Common myeloid progenitor, CD34-positive (primary cell): Measurements from ENCODE around the gene AP2S1. TPM values are rescaled to one million over a fixed set of nuclear protein-coding genes. Genes with fewer than 3 reads are reported as not detected.

ENCODE experiments used
- CTCF ChIA-PET: fragments of 350-600 bp; sonication (Branson Sonifier 250); formaldehyde crosslinking; loops from one replicate; lab custom pipeline; 2021; ENCODE audit warnings: antibody characterized with exemption; lab: Charles Lee
- POLR2A ChIA-PET: fragments of 350-600 bp; sonication (Branson Sonifier 250); formaldehyde crosslinking; loops from one replicate; lab custom pipeline; 2021; ENCODE audit warnings: antibody characterized with exemption; lab: Charles Lee
- DNase-seq, 3 donors: peaks; one replicate each; pipeline versions ENCODE4 v3.0.0 to v3.0.0-alpha.2; 2013
- H3K27ac ChIP-seq, 2 experiments: 1 replicate in 1 of 2; 2 replicates in 1 of 2; pipeline ENCODE4 v1.7.0; 2013; ENCODE audit warnings: inconsistent platforms in 2 of 2, low read length in 2 of 2, mild to moderate bottlenecking in 2 of 2, low read depth in 1 of 2, moderate library complexity in 1 of 2; ENCODE audit not compliant: severe bottlenecking in 2 of 2, insufficient read depth in 1 of 2, poor library complexity in 1 of 2
- H3K27me3 ChIP-seq, 5 experiments: replicated peaks in 2 of 5; 1 replicate in 3 of 5; 2 replicates in 2 of 5; pipeline versions ENCODE4 v1.6.1 to v1.7.0; 2013; ENCODE audit warnings: low read length in 4 of 5, mild to moderate bottlenecking in 2 of 5, moderate library complexity in 2 of 5, inconsistent platforms in 1 of 5; ENCODE audit not compliant: insufficient read depth in 5 of 5, control insufficient read depth in 4 of 5
- H3K36me3 ChIP-seq, 4 experiments: 1 replicate in 2 of 4; 2 replicates in 2 of 4; pipeline versions ENCODE4 v1.6.1 to v1.7.0; 2013; ENCODE audit warnings: low read length in 3 of 4, control low read depth in 1 of 4, mild to moderate bottlenecking in 1 of 4; ENCODE audit not compliant: control insufficient read depth in 4 of 4, insufficient read depth in 4 of 4
- H3K4me1 ChIP-seq, 4 experiments: 1 replicate in 3 of 4; 2 replicates in 1 of 4; pipeline versions ENCODE4 v1.6.1 to v1.7.1; 2013; ENCODE audit warnings: low read length in 3 of 4, mild to moderate bottlenecking in 3 of 4, control low read depth in 1 of 4, inconsistent platforms in 1 of 4, moderate library complexity in 1 of 4; ENCODE audit not compliant: control insufficient read depth in 4 of 4, insufficient read depth in 4 of 4; ENCODE audit errors: control extremely low read depth in 1 of 4
- H3K4me3 ChIP-seq, 7 experiments: 1 replicate in 4 of 7; 2 replicates in 3 of 7; pipeline versions ENCODE4 v1.5.1 to v1.7.0; 2013; ENCODE audit warnings: mild to moderate bottlenecking in 7 of 7, low read length in 6 of 7, moderate library complexity in 6 of 7, inconsistent platforms in 2 of 7, low read depth in 2 of 7, control low read depth in 1 of 7; ENCODE audit not compliant: insufficient read depth in 4 of 7, control insufficient read depth in 1 of 7; ENCODE audit errors: extremely low read depth in 1 of 7
- H3K9me3 ChIP-seq, 5 experiments: 1 replicate in 4 of 5; 2 replicates in 1 of 5; pipeline versions ENCODE4 v1.6.1 to v1.7.1; 2013; ENCODE audit warnings: low read length in 4 of 5, mild to moderate bottlenecking in 2 of 5, inconsistent platforms in 1 of 5, low read depth in 1 of 5, moderate library complexity in 1 of 5; ENCODE audit not compliant: control insufficient read depth in 4 of 5, insufficient read depth in 2 of 5; ENCODE audit errors: control extremely low read depth in 1 of 5
- WGBS: methylation state at CpG from one replicate; pipeline ENCODE4 v1.1.5; 2013; ENCODE audit not compliant: insufficient coverage; 5-methylcytosine and 5-hydroxymethylcytosine counted together
- polyA plus RNA-seq: library from polyadenylated mRNA; unstranded; fragments of 120-200 nt; gene quantifications from one replicate; pipeline ENCODE4 v1.2.1, GENCODE V29; 2013

The AP2S1 gene
- 44.7 TPM for polyA plus RNA-seq

DNA sequence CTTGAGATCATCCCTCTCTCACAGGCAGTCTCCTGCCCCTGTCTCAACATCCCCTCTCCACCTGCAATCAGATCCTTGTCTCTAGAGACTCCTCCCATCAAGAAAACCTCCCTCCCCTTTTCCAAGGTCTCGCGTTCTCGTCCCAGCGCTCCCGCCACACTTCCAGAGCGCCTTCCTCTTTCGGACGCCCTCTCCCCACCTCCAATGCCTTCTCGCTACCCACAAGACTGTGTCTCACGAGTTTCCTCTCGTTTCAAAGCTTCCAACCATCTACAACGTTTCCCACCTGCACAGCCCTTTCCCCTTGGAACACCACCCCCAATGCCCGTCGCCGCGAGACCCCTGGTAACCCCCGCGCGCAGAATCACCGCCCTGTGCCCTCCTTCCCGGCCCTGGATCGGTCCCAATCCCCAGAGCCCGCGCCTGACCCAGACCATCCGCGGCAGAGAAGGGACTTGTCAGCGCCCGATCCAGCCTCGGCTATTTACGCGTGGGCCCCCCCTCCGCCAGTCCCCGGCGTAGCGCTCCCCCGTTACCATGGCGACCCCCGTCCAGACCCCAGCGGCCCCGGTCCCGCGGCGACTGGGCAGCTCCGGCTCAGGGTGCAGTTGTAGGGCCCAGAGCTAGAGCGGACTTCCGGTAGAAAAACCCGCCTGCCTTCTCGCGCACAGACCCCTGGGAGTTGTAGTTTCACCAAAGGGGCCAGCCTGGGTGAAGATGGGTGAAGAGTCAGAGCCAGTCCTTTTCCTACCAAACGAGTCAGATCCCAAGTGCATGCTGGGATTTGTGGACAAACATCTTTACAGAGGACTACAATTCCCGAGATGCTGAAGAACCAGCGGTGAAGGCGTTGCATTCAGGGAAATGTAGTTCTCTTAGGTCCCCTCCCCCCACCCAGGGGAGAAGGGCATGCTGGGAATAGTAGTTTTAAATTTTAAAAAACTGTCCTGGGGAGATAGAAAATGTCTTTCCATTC, at the start of gene AP2S1:
Gene AP2S1 (minus strand): TSS at position 619 of the 976 bp plus-strand sequence. CDS start 80 bp downstream, at position 539.
- peak; percentile 98 to 99 (median 99) for DNase-seq
- H3K36me3 ChIP-seq: peaks cover 0 to 13% (median 5%) of the 10 kb centered on the region in 4 experiments
- ChIA-PET CTCF (interaction anchor here (0.9 kb wide), 1 partner anchor 101 kb away, joined by 4 read pairs; no protein-coding TSS in a partner anchor), POLR2A (interaction anchor here (0.5 to 0.9 kb wide), 2 partner anchors 16 to 1116 kb away, joined by 3 to 4 read pairs; no protein-coding TSS in a partner anchor)
- under 1% methylated on average over 51 of the region's 53 CpGs for WGBS
- no peaks in the 10 kb centered on the region for H3K9me3 ChIP-seq
- H3K27me3 ChIP-seq: peaks cover 0 to 2% (median 0%) of the 10 kb centered on the region in 5 experiments
- peaks cover 0 to 13% (median 12%) of the 10 kb centered on the region in 4 experiments for H3K4me1 ChIP-seq
- H3K4me3 ChIP-seq: peak within 1 kb of the TSS; percentile 46 to 98 (median 92)
- peak within 1 kb of the TSS; percentile 40 to 87 for H3K27ac ChIP-seq

DNA sequence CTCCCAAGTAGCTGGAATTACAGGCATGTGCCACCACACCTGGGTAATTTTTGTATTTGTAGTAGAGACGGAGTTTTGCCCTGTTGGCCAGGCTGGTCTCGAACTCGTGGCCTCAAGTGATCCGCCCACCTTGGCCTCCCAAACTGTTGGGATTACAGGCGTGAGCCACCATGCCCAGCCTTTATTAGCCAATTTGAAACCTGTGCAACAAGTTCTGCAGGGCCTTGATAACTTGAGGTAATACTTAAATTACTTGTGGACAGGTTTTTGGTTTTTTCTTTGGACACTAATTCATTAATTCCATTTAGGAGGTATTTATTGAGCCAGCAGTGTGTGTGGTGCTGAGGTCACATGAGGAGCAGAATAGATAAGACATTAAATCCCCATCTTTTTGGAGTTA, 49.7 kb upstream of the AP2S1 start:
- H3K9me3 ChIP-seq: no peaks in the 10 kb centered on the region
- no peak overlapping the region for H3K4me3 ChIP-seq
- CTCF ChIA-PET: no interaction called here
- POLR2A ChIA-PET: interaction anchor here (0.6 to 0.7 kb wide), 2 partner anchors 23 to 103 kb away, joined by 3 read pairs; no protein-coding TSS in a partner anchor
- peaks cover 0 to 10% (median 3%) of the 10 kb centered on the region in 4 experiments for H3K4me1 ChIP-seq
- peaks cover 0 to 6% (median 0%) of the 10 kb centered on the region in 4 experiments for H3K36me3 ChIP-seq
- H3K27me3 ChIP-seq: no peaks in the 10 kb centered on the region
- no peak overlapping the region for H3K27ac ChIP-seq
- DNase-seq: no peak
- WGBS: 97% methylated on average over 5 of the region's 5 CpGs

DNA sequence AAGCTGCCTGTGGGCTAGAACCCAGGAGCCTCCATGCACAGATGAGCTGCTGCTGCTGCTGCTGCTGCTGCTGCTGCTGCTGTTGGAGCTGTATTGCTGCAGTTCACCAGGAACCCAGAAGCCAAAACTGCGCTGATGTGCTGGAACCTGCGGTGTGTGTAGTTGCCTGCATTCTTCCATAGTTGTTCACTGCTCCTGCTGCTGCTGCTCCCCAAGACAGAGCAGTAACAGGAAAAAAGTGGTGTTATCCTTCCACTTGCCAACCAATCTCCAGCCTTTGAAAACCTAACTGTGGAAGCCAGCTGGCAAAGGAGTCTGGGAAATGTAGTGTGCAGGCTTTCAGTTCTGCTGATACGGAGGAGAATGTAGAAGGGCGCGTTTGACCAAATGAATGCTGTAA, 48.1 kb upstream of the AP2S1 start:
- Histone ChIP-seq H3K27ac (no peak overlapping the region), H3K9me3 (no peaks in the 10 kb centered on the region), H3K4me3 (no peak overlapping the region), H3K27me3 (no peaks in the 10 kb centered on the region), H3K4me1 (peaks cover 0 to 5% (median 0%) of the 10 kb centered on the region in 4 experiments), H3K36me3 (peaks cover 0 to 6% (median 0%) of the 10 kb centered on the region in 4 experiments)
- WGBS: 93% methylated on average over 5 of the region's 5 CpGs
- no peak for DNase-seq
- ChIA-PET CTCF (interaction anchor here (1.2 to 1.4 kb wide), 2 partner anchors 9 to 11 kb away, joined by 3 to 4 read pairs; no protein-coding TSS in a partner anchor), POLR2A (no interaction called here)

- POLR2A ChIA-PET: no interaction called here
- Histone ChIP-seq H3K27ac (no peak overlapping the region), H3K4me1 (no peaks in the 10 kb centered on the region), H3K36me3 (peaks cover 0 to 9% (median 0%) of the 10 kb centered on the region in 4 experiments), H3K4me3 (no peak overlapping the region), H3K9me3 (no peaks in the 10 kb centered on the region), H3K27me3 (no peaks in the 10 kb centered on the region)
- CTCF ChIA-PET: interaction anchor here (0.6 to 1.6 kb wide), 3 partner anchors 11 to 1672 kb away, joined by 3 to 5 read pairs (median 3); no protein-coding TSS in a partner anchor
- no peak for DNase-seq
- WGBS: 98% methylated on average over 8 of the region's 10 CpGs
Observed at GRCh38 chr19:46896076-46896794, 45.6 kb upstream of the AP2S1 start.

- no peaks in the 10 kb centered on the region for H3K9me3 ChIP-seq
- POLR2A ChIA-PET: no interaction called here
- H3K27me3 ChIP-seq: no peaks in the 10 kb centered on the region
- CTCF ChIA-PET: no interaction called here
- no peak for DNase-seq
- H3K4me1 ChIP-seq: no peaks in the 10 kb centered on the region
- WGBS: 99% methylated on average over 8 of the region's 11 CpGs
- H3K27ac ChIP-seq: no peak overlapping the region
- H3K4me3 ChIP-seq: no peak overlapping the region
- peaks cover 0 to 3% (median 0%) of the 10 kb centered on the region in 4 experiments for H3K36me3 ChIP-seq
Observed at GRCh38 chr19:46892252-46893179, 41.9 kb upstream of the AP2S1 start.
